Measurements from ENCODE around the gene MAMDC4.

- TF ChIP-seq TARDBP (IDR thresholded peaks at IDR 0.05) (no peak), FOXK2 (IDR thresholded peaks at IDR 0.05) (no peak), FOXA1 (IDR thresholded peaks at IDR 0.05) (no peak), SUZ12 (IDR thresholded peaks at IDR 0.05) (no peak), ELF4 (IDR thresholded peaks at IDR 0.05) (no peak), SP1 (IDR thresholded peaks at IDR 0.05) (no peak), ARNT (IDR thresholded peaks at IDR 0.05) (no peak), FOXM1 (IDR thresholded peaks at IDR 0.05; ENCODE audit: borderline replicate concordance) (no peak)
- TF ChIP-seq, protein P1, sequence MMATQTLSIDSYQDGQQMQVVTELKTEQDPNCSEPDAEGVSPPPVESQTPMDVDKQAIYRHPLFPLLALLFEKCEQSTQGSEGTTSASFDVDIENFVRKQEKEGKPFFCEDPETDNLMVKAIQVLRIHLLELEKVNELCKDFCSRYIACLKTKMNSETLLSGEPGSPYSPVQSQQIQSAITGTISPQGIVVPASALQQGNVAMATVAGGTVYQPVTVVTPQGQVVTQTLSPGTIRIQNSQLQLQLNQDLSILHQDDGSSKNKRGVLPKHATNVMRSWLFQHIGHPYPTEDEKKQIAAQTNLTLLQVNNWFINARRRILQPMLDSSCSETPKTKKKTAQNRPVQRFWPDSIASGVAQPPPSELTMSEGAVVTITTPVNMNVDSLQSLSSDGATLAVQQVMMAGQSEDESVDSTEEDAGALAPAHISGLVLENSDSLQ (IDR thresholded peaks at IDR 0.05): no peak
Measured at GRCh38 chr9:136850866-136851775, 1.0 kb upstream of the MAMDC4 start.
